NCI-H460 (cell line): ENCODE results near the gene AEBP2. TPM values are rescaled to one million over a fixed set of nuclear protein-coding genes. Genes with fewer than 3 reads are reported as not detected.
"Not testable (repeated sequence)": the region's sequence is repeated elsewhere in the genome, so short reads cannot be mapped to it uniquely, and the experiment has no call there.

Experiments
- DNase-seq: peaks from one replicate; pipeline ENCODE4 v3.0.0-alpha.2; 2016; ENCODE audit warnings: low read depth; ENCODE audit errors: extremely low read depth
- small RNA-seq, 2 experiments: library from RNA; depleted of rRNA; stranded (forward); fragments of <200 nt; gene quantifications; one replicate each; pipeline ENCODE3, GENCODE V24; 2014
- total RNA-seq: library from RNA; depleted of rRNA; stranded (reverse); fragments of >200 nt; shearing (Covaris generic); gene quantifications from 2 replicates; pipeline ENCODE4 v1.2.3, GENCODE V29; 2014

AEBP2 gene
- total RNA-seq, 1 experiment from 2014 or later = 11.2 TPM

GRCh38 chr12:19548834-19549233 lies 109.5 kb downstream of the AEBP2 start:
- DNase-seq = no peak

GRCh38 chr12:19550626-19551025 lies 111.3 kb downstream of the AEBP2 start:
- DNase-seq = no peak

- DNase-seq = not testable (repeated sequence)
Observed at GRCh38 chr12:19552441-19553097, 113.3 kb downstream of the AEBP2 start.

GRCh38 chr12:19553175-19553574 lies 113.9 kb downstream of the AEBP2 start:
- DNase-seq = no peak

- DNase-seq = no peak
Observed at GRCh38 chr12:19561411-19561961, 122.2 kb downstream of the AEBP2 start.

Small RNA genes lying within 50 kb of the gene (small RNA-seq; reads per million reads assigned to genes)
- gene AC091805.2 (0 reads per million in 2 experiments), gene RNU6-254P (0 reads per million in 2 experiments)
